Mammary epithelial cell (primary cell): ENCODE data around the gene MPO.

Source experiments
- CTCF ChIP-seq, 2 donors: IDR thresholded peaks in 1 of 2; conservative IDR thresholded peaks in 1 of 2; 2 replicates each; pipeline ENCODE4 v1.5.1; 2011 to 2012; ENCODE audit warnings: inconsistent platforms in 2 of 2, low read length in 2 of 2, mild to moderate bottlenecking in 2 of 2, control low read depth in 1 of 2, low read depth in 1 of 2; ENCODE audit not compliant: insufficient read depth in 1 of 2; ENCODE audit errors: extremely low read depth in 1 of 2
- EZH2 ChIP-seq: IDR thresholded peaks from 2 replicates; pipeline ENCODE4 v1.6.1; 2012; ENCODE audit warnings: low read length, inconsistent platforms, borderline replicate concordance

GRCh38 chr17:58269557-58270291 is 11.0 kb downstream of the MPO start:
- TF ChIP-seq CTCF (conservative IDR thresholded peaks at IDR 0.05 in 1 of 2, IDR thresholded peaks at IDR 0.05 in 1 of 2; ENCODE audit: extremely low read depth in 1 of 2, insufficient read depth in 1 of 2, low read depth in 1 of 2, low read length in 2 of 2) (no peak), EZH2 (no peak)
